Activated gamma-delta T cell treated with anti-CD3 and anti-CD28 coated beads, Interleukin-2, amount 50 U/mL, for 16 hours (primary cell): ENCODE data around the gene LDLRAD2.
"Not testable (repeated sequence)": the region's sequence is repeated elsewhere in the genome, so short reads cannot be mapped to it uniquely, and the experiment has no call there.

Experiments used
- DNase-seq: peaks from one replicate; pipeline ENCODE4 v3.0.0-alpha.2; 2020; ENCODE audit warnings: low read depth

The LDLRAD2 gene

DNA sequence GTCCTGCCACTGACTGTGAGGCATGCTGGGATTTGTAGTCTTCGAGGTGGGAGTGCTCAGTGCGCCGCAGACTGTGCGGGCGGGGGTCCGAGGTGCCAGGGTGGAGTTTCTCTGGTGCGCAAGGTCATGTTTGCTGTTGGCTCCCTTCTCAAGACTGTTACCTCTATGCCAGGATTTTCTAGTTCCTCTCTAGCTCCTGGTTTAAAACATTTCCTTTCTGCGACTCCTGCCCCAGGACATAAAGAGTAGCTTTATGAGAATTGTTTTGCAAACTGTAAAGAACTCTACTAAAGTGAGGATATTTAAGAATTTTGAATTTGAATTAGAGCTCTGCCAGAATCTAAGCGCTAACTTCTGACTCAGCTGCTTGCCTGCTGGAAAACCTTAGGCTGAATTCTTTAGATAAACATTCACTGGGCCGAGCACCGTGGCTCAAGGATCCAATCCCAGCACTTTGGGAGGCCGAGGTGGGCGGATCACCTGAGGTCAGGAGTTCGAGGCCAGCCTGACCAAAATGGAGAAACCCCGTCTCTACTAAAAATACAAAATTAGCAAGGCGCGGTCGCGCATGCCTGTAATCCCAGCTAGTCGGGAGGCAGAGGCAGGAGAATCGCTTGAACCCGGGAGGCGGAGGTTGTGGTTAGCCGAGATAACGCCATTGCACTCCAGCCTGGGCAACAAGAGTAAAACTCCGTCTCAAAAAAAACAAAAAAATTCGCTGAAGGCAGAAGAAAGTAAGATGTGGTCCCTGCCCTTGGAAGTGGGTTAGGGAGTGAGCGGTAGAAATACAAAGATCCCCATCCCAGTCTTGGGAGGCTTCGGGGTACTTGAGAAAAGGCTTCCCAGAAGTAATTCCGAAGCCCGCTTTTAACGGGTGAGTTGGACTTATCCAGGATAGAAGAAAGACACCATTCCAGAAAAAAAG lies 28.1 kb upstream of the LDLRAD2 start:
- no peak for DNase-seq

DNA sequence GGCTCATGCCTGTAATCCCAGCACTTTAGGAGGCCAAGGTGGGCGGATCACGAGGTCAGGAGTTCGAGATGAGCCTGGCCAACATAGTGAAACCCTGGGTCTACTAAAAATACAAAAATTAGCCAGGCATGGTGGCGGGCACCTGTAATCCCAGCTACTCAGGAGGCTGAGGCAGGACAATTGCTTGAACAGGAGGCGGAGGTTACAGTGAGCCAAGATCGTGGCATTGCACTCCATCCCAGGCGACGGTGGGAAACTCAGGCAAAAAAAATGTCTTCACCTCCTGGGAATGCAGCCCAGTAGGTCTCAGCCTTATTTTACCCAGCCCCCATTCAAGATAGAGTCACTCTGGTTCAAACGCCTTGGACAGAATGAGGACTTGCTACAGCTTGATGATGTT lies 26.3 kb upstream of the LDLRAD2 start:
- DNase-seq, result not testable (repeated sequence)

- no peak for DNase-seq
These were observed 25.4 kb upstream of the LDLRAD2 start for GRCh38 chr1:21786640-21787039.

DNA sequence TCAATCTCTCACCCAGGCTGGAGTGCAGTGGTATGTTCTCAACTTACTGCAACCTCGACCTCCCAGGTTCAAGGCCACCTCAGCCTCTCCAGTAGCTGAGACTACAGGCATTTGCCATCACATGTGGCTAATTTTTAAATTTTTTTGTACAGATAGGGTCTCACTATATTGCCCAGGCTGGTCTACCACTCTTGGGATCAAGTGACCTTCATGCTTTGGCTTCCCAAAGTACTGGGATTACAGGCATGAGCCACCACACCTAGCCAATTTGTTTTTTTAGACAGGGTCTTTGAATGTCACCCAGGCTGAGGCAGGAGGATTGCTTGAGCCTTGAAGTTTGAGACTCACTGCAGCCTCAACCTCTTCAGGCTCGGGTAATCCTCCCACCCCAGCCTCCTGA lies 19.0 kb upstream of the LDLRAD2 start:
- no peak for DNase-seq

GRCh38 chr1:21794656-21795055 lies 17.4 kb upstream of the LDLRAD2 start:
- no peak for DNase-seq

DNA sequence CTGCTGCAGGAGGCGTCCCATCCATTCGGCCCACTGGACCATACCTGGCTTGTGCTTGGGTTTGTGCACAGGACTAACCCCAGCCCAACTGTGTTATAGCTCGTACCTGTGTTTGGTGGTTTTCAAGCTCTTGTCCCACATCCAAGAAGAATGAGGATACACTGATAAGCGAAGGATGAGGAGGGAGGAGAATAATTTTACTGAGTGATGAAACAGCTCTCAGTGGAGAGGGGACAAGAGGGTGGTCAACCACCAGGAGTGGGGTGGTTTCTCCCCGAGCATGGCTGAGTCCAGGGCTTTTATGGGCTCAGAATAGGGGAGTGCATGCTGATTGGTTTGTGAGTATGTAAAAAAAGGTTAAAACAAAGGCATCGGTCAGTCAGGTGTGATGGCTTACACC lies 17.0 kb upstream of the LDLRAD2 start:
- no peak for DNase-seq

DNA sequence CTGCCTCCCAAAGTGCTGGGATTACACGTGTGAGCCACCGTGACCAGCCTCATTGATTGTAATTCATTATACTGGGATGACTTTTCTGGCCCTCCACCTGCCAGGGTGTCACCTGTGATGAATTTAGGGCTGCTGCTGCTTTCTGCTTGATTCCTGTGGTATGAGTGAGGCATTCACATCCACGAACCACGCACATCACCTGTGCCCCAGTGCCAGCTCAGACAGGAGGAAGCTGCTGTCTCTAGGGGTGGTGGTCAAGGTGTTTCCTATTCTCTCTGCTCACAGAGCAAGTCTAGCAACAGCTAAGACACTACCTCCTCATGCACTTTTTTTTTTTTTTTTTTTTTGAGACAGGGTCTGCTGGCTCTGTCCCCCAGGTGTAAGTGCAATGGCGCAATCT lies 12.3 kb upstream of the LDLRAD2 start:
- DNase-seq, result no peak

DNA sequence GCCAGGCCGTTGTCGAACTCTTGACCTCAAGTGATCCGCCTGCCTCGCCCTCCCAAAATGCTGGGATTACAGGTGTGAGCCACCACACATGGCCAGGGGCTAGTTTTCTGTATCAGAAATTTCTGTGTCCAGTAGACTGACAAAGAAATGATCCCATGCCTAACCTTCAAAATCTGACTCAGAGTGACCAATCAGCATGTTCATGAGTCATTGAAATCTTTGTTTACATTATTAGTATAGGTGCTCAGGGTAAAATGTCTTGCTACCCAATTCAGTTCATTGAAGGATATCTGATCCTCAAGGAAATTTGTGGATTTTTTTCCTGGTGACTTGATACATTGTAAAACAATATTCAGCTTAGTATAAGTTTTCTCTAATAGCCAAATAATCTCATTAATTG lies 11.0 kb upstream of the LDLRAD2 start:
- no peak for DNase-seq

DNA sequence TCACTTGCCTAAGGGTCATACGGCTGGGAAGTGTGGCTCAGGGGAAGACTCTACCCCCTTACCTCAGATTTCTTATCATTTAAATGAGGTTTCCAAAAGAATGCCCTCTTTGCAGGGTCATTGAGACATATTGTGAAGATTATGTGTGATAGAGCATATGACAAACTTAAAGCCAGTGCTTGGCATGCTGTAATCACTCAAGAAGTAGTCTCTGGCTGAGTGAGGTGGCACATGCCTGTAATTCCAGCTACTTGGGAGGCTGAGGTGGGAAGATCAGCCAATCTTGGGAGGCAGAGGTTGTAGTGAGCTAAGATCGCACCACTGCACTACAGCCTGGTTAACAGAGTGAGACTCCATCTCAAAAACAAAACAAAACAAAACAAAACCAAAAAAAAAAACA lies 7.5 kb upstream of the LDLRAD2 start:
- no peak for DNase-seq

DNA sequence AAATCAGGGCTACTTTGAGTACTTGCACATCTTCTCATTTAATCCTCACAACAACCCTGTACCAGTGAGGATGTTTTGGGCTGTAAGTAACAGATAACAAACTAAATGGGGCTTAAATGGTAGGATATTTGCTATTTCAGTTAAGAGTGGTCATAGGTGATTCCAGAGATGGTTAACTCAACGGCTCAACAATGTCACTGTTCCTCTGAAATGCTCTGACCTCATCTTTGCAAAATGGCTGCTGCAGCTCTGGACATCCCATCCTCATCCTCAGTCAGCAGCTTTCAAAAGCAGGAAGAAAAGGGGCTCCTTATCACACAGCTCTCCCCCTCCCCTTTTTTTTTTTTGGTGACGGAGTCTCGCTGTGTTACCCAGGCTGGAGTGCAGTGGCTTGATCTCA lies 1.5 kb downstream of the LDLRAD2 start:
- DNase-seq, result no peak

GRCh38 chr1:21814241-21814918 lies 2.3 kb downstream of the LDLRAD2 start:
- DNase-seq, result peak; percentile 9

DNA sequence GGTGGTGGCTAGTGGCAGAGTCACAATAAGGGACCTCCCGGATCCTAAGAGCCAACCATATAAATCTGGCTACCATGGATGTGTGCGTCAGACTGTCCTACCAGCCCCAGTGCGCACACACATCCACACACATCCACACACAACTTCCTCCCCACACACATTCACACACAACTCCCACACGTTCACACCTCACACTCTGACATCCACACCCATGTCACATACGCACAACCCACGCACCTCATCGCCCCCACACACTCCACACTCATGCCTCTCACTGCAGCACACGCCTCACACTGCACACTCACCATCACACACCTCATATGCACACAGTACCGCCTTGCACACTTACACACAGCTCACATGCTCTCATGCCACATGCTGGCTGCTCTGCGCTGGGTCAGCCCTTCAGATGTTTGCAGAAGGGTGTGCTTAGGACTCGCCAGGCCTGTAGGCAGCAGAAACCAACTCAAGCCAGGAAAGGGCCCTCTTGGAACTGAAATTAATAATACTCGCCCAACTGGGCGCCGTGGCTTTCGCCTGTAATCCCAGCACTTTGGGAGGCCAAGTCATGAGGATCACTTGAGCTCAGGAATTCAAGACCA lies 3.0 kb downstream of the LDLRAD2 start:
- no peak for DNase-seq

DNA sequence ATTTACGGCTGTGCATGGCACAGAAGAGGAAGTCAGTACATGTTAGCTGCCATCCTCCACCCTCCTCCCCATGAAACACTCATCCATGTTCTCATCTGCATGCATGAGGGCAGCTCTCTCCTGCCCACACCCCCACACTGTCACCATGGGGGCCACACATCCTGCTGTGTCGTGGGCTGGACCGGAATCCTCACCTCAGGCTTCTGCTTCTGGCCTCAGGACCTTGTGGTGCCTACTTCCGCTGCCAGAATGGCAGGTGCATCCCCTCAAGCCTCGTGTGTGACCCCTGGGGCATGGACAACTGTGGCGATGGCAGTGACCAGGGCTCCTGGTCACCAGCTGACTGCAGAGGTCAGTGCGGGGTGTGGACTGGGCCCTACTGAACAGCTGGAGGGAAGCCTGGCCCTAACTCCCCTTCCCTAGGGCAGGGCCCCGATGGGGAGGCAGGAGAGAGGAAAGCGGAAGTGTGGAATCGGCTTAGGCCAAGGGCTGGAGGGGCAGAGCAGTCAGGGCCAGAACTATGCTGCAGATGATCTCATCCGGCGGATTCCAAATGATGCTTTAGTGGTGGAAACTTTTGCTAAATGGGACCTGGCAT lies 3.8 kb downstream of the LDLRAD2 start:
- DNase-seq, result no peak

DNA sequence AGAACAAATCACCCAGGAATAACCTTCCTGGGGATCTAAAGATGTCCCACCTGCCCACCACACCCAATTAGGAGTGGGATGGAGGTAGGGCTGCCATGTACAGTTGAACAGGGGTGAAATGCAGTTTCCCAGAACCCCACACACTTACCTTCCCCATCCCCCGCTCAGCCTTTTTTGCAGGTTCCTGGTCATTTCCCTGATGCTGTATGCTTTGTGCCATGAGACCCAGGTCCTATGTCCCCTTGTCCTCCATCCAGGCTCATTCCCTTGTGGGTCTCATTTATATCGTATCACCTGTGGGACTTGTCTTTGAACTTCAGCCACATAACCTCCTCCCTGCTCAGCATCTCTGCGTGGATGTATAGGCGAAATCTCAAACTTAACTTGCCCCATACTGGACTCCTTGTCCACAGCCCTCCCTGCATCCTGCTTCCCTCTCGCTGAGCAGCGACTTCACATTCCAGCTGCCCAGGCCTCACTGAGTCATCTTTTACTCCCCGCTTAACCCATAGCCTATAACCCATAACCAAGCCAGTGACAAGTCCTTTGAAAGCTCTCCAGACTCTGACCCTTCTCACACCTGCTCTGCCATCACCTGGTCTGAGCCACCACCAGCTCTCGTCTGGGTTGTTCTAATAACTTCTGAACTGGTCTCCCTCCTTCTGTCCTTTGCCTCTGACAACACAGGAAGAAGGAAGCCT lies 4.7 kb downstream of the LDLRAD2 start:
- DNase-seq, result no peak

GRCh38 chr1:21818656-21819055 lies 6.6 kb downstream of the LDLRAD2 start:
- no peak for DNase-seq

- no peak for DNase-seq
These were observed 8.7 kb downstream of the LDLRAD2 start for GRCh38 chr1:21820597-21821232.

GRCh38 chr1:21821385-21822019 lies 9.4 kb downstream of the LDLRAD2 start:
- DNase-seq, result no peak

GRCh38 chr1:21822349-21822748 lies 10.3 kb downstream of the LDLRAD2 start:
- no peak for DNase-seq

- no peak for DNase-seq
These were observed 11.3 kb downstream of the LDLRAD2 start for GRCh38 chr1:21823206-21823979.

- no peak for DNase-seq
These were observed 12.1 kb downstream of the LDLRAD2 start for GRCh38 chr1:21823980-21824702.
